K562 (cell line): ENCODE results near the gene PIK3R5. TPM values are rescaled to one million over a fixed set of nuclear protein-coding genes. Genes with fewer than 3 reads are reported as not detected.
"Not testable (repeated sequence)": the region's sequence is repeated elsewhere in the genome, so short reads cannot be mapped to it uniquely, and the experiment has no call there.

Source experiments
- ATAC-seq: fragments of 200-7000 bp; cut with Tn5 transposase; 3 replicates; pipeline ENCODE4 v1.9.1; 2020; ENCODE audit warnings: moderate library complexity
- BruUV-seq: library from RNA; stranded (reverse); fragments of 400-500 nt; replicated peaks from 2 replicates; lab custom pipeline; 2021; lab: Mats Ljungman, UMichigan
- CTCF ChIA-PET: fragments of 300-600 bp; formaldehyde crosslinking; extraction: SDS; loops from one replicate; lab custom pipeline; 2021; ENCODE audit warnings: low intra/inter-chr PET ratio; lab: Yijun Ruan, JAX
- POLR2A ChIA-PET: fragments of 300-600, 350-650 bp; sonication (Branson Sonifier 250); formaldehyde crosslinking; extraction: SDS; loops from one replicate; lab custom pipeline; 2021; ENCODE audit warnings: antibody characterized with exemption, inconsistent platforms; lab: Yijun Ruan, JAX
- DNase-seq, 4 experiments: peaks; one replicate each; pipeline versions ENCODE4 v3.0.0 to v3.0.0-alpha.2; 2011 to 2018; ENCODE audit warnings: low spot score in 3 of 4, mixed read lengths in 3 of 4; ENCODE audit errors: extremely low read depth in 1 of 4
- FAIRE-seq: peaks from 2 replicates; lab custom pipeline; 2011; peaks lifted over from hg19 to GRCh38; lab: Jason Lieb, UNC
- H2AFZ ChIP-seq: 2 replicates; pipeline ENCODE4 v1.6.0; 2011; ENCODE audit warnings: low read depth, low read length, control low read depth, inconsistent platforms
- H3K27ac ChIP-seq: fragments of 200-600 bp; 3 replicates; pipeline ENCODE4 v1.8.0; 2011; ENCODE audit warnings: low read depth, mild to moderate bottlenecking, control low read depth, inconsistent platforms, low read length, moderate library complexity, mixed read lengths; ENCODE audit errors: extremely low read depth
- H3K27me3 ChIP-seq, 2 experiments: fragments of 300-600 bp in 1 of 2; 2 replicates in 1 of 2; 3 replicates in 1 of 2; pipeline versions ENCODE4 v1.6.0 to v1.8.0; 2011; ENCODE audit warnings: inconsistent platforms in 2 of 2, low read length in 2 of 2, mild to moderate bottlenecking in 1 of 2, mixed read lengths in 1 of 2, moderate library complexity in 1 of 2; ENCODE audit not compliant: control insufficient read depth in 2 of 2, insufficient read depth in 2 of 2
- H3K36me3 ChIP-seq: fragments of 300-600 bp; 3 replicates; pipeline ENCODE4 v1.8.0; 2011; ENCODE audit warnings: mild to moderate bottlenecking, low read length, inconsistent platforms; ENCODE audit not compliant: control insufficient read depth, insufficient read depth
- H3K4me1 ChIP-seq, 2 experiments: fragments of 200-600 bp in 1 of 2; replicated peaks in 1 of 2; 2 replicates in 1 of 2; 3 replicates in 1 of 2; pipeline versions ENCODE4 v1.5.1 to v1.8.0; 2011; ENCODE audit warnings: inconsistent platforms in 2 of 2, low read length in 2 of 2, mild to moderate bottlenecking in 1 of 2, mixed read lengths in 1 of 2, moderate library complexity in 1 of 2; ENCODE audit not compliant: control insufficient read depth in 2 of 2, insufficient read depth in 2 of 2
- H3K4me2 ChIP-seq: 2 replicates; pipeline ENCODE4 v1.6.1; 2011; ENCODE audit warnings: low read length, control low read depth, inconsistent platforms, mixed read lengths; ENCODE audit not compliant: insufficient read depth
- H3K4me3 ChIP-seq: fragments of 200-600 bp; sonication (generic), shearing (Covaris generic); 2 replicates; pipeline ENCODE4 v1.5.1; 2016; ENCODE audit warnings: control low read depth, inconsistent platforms
- H3K79me2 ChIP-seq: fragments of 200-600 bp; 3 replicates; pipeline ENCODE4 v1.8.0; 2011; ENCODE audit warnings: low read length, inconsistent platforms; ENCODE audit not compliant: control insufficient read depth, insufficient read depth
- H3K9ac ChIP-seq, 2 experiments: 2 replicates each; pipeline versions ENCODE4 v1.6.0 to v1.6.1; 2011; ENCODE audit warnings: low read depth in 2 of 2, low read length in 2 of 2, control low read depth in 1 of 2, inconsistent platforms in 1 of 2, mild to moderate bottlenecking in 1 of 2, mixed read lengths in 1 of 2; ENCODE audit not compliant: insufficient read depth in 1 of 2
- H3K9me1 ChIP-seq: one replicate; pipeline ENCODE4 v1.6.0; 2011; ENCODE audit warnings: inconsistent platforms, mild to moderate bottlenecking, low read length, moderate library complexity; ENCODE audit not compliant: control insufficient read depth, insufficient read depth
- H3K9me3 ChIP-seq: replicated peaks from 2 replicates; pipeline ENCODE4 v1.5.1; 2011; ENCODE audit warnings: low read depth, low read length, inconsistent platforms; ENCODE audit not compliant: control insufficient read depth, insufficient read depth
- H4K20me1 ChIP-seq: replicated peaks from 2 replicates; pipeline ENCODE4 v1.6.1; 2011; ENCODE audit warnings: low read length, inconsistent platforms, mixed read lengths; ENCODE audit not compliant: control insufficient read depth, insufficient read depth
- GTF2A2 ChIP-seq: IDR thresholded peaks from 2 replicates; pipeline ENCODE4 v1.6.1; 2016; ENCODE audit warnings: mild to moderate bottlenecking, missing genetic modification characterization, missing compliant biosample characterization
- MYBL2 ChIP-seq, 2 experiments: fragments of 450-650 bp in 1 of 2; sonication (generic) in 1 of 2; formaldehyde crosslinking in 1 of 2; IDR thresholded peaks; 2 replicates each; pipeline versions ENCODE4 v1.6.1 to v1.8.1; 2017 to 2022; ENCODE audit warnings: borderline replicate concordance in 1 of 2, inconsistent platforms in 1 of 2, low read depth in 1 of 2, mild to moderate bottlenecking in 1 of 2, missing genetic modification reagents in 1 of 2, moderate library complexity in 1 of 2
- TAL1 ChIP-seq: fragments of 450-650 bp; IDR thresholded peaks from 2 replicates; pipeline ENCODE4 v1.6.1; 2016; ENCODE audit warnings: mild to moderate bottlenecking
- ZNF3 ChIP-seq: fragments of 250-450 bp; sonication (Bioruptor Pico); IDR thresholded peaks from 2 replicates; pipeline ENCODE4 v1.5.0; 2021; ENCODE audit warnings: mild to moderate bottlenecking, moderate library complexity
- WGBS: fragments of 100-300 bp; shearing (Covaris generic); methylation state at CpG from one replicate; pipeline ENCODE4 v1.1.6; 2016; ENCODE audit warnings: low coverage, mixed read lengths; ENCODE audit not compliant: insufficient coverage; ENCODE audit errors: missing lambda C conversion rate; 5-methylcytosine and 5-hydroxymethylcytosine counted together
- in situ Hi-C: fragments of 300-500 bp; cut with MboI; formaldehyde crosslinking; loops from 4 replicates; pipeline ENCODE4 v1.15.0; 2018; ENCODE audit warnings: inconsistent platforms, mixed read lengths
- intact Hi-C: fragments of 100-400 bp; cut with micrococcal nuclease; formaldehyde crosslinking; loops from 2 replicates; pipeline ENCODE4 v1.14.2; 2022
- polyA plus RNA-seq, 8 experiments: library from polyadenylated mRNA; depleted of rRNA in 4 of 8; stranded (reverse) in 5 of 8; unstranded in 3 of 8; fragments of >200 nt; fragmentation: Nextera tagmentation in 2 of 8; fragmentation: Illumina TruSeq in 1 of 8; extraction: Ambion mirVana in 2 of 8; extraction: Trizol in 1 of 8; gene quantifications; 2 replicates each; pipeline versions ENCODE4 v1.2.1 to v1.2.3, GENCODE V29; 2011 to 2014; ENCODE audit warnings: inconsistent platforms in 1 of 8, missing spikeins in 1 of 8
- total RNA-seq, 7 experiments: library from RNA; depleted of rRNA in 6 of 7; stranded (reverse); fragments of >200 nt in 6 of 7; fragmentation: Illumina TruSeq in 2 of 7; extraction: Trizol in 2 of 7; gene quantifications; 2 replicates each; pipeline versions ENCODE4 v1.2.1 to v1.2.3, GENCODE V29; 2011 to 2021; ENCODE audit warnings: low replicate concordance in 1 of 7
- TF ChIP-seq, protein P1 (sequence below), 2 experiments: fragments of 450-650 bp; formaldehyde crosslinking in 1 of 2; IDR thresholded peaks; 2 replicates each; pipeline versions ENCODE4 v1.4.0 to v1.6.1; 2014 to 2020; ENCODE audit warnings: mild to moderate bottlenecking in 2 of 2, borderline replicate concordance in 1 of 2, low read depth in 1 of 2
- TF ChIP-seq, protein P2 (sequence below), 3 experiments: IDR thresholded peaks in 2 of 3; conservative IDR thresholded peaks in 1 of 3; 2 replicates each; pipeline ENCODE4 v1.5.1; 2011 to 2012; ENCODE audit warnings: low read length in 3 of 3, mild to moderate bottlenecking in 3 of 3, control low read depth in 2 of 3, improper control_type of control experiment in 1 of 3, inconsistent platforms in 1 of 3, low read depth in 1 of 3, mixed read lengths in 1 of 3, moderate library complexity in 1 of 3; ENCODE audit not compliant: insufficient read depth in 2 of 3

The PIK3R5 gene
- total and polyA plus RNA-seq, 9 of the 15 experiments (the other 6 are each of a cell fraction or from before 2014, with no cell fraction given) = 0.01 to 0.38 TPM; not detected in 7

DNA sequence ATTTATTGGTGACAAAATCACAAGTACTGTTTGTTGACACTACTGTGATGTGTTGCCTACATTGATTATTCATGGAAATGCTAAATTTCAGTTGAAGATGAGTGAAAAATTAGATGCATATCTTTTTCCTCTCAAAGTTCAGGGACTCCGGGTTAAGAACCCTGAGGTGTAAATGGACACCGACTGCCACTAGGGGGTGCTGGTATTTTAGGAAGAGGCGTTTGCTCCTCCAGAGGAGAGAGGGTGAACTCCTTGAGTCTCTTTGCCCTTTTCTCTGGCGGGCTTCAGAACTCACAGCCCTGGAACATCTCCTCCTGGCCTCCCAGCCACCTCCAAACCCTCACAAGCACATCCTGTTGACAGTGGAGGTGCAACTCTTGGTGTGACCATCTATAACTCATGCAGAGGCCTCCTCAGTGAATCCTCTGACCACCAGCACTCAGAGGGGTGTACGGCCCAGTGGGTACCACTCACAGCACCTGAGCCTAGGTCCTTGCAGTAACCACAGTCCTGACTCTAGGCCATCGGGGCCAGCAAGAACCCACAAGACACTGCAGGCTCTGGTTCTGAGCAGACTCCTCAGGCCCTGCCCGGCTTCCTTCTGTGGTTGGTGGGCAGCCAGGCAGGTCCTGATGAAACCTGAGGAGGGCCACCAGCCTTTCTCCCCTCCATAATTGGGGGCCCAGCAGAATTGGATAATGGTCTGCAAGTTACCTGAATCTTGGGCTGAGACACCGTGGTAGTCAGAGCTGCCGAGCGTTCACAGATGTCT is 26.2 kb upstream of the PIK3R5 start (continued):
- TF ChIP-seq, protein P1, sequence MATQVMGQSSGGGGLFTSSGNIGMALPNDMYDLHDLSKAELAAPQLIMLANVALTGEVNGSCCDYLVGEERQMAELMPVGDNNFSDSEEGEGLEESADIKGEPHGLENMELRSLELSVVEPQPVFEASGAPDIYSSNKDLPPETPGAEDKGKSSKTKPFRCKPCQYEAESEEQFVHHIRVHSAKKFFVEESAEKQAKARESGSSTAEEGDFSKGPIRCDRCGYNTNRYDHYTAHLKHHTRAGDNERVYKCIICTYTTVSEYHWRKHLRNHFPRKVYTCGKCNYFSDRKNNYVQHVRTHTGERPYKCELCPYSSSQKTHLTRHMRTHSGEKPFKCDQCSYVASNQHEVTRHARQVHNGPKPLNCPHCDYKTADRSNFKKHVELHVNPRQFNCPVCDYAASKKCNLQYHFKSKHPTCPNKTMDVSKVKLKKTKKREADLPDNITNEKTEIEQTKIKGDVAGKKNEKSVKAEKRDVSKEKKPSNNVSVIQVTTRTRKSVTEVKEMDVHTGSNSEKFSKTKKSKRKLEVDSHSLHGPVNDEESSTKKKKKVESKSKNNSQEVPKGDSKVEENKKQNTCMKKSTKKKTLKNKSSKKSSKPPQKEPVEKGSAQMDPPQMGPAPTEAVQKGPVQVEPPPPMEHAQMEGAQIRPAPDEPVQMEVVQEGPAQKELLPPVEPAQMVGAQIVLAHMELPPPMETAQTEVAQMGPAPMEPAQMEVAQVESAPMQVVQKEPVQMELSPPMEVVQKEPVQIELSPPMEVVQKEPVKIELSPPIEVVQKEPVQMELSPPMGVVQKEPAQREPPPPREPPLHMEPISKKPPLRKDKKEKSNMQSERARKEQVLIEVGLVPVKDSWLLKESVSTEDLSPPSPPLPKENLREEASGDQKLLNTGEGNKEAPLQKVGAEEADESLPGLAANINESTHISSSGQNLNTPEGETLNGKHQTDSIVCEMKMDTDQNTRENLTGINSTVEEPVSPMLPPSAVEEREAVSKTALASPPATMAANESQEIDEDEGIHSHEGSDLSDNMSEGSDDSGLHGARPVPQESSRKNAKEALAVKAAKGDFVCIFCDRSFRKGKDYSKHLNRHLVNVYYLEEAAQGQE (IDR thresholded peaks at IDR 0.05; ENCODE audit: borderline replicate concordance) = 0 out of 2 replicates have a peak, but pooled peaks have one; percentile 18
- TF ChIP-seq, protein P1 (CRISPR knock-in tag; IDR thresholded peaks at IDR 0.05; ENCODE audit: low read depth) = no peak
- TF ChIP-seq ZNF3 (no peak), TAL1 (no peak), MYBL2 (IDR thresholded peaks at IDR 0.05; ENCODE audit: low read depth) (no peak), MYBL2 (CRISPR knock-in tag; IDR thresholded peaks at IDR 0.05; ENCODE audit: borderline replicate concordance) (no peak), GTF2A2 (no peak)
- TF ChIP-seq, protein P2, sequence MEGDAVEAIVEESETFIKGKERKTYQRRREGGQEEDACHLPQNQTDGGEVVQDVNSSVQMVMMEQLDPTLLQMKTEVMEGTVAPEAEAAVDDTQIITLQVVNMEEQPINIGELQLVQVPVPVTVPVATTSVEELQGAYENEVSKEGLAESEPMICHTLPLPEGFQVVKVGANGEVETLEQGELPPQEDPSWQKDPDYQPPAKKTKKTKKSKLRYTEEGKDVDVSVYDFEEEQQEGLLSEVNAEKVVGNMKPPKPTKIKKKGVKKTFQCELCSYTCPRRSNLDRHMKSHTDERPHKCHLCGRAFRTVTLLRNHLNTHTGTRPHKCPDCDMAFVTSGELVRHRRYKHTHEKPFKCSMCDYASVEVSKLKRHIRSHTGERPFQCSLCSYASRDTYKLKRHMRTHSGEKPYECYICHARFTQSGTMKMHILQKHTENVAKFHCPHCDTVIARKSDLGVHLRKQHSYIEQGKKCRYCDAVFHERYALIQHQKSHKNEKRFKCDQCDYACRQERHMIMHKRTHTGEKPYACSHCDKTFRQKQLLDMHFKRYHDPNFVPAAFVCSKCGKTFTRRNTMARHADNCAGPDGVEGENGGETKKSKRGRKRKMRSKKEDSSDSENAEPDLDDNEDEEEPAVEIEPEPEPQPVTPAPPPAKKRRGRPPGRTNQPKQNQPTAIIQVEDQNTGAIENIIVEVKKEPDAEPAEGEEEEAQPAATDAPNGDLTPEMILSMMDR (IDR thresholded peaks at IDR 0.05 in 2 of 3, conservative IDR thresholded peaks at IDR 0.05 in 1 of 3; ENCODE audit: insufficient read depth in 2 of 3, low read depth in 1 of 3, low read length in 3 of 3) = peak; percentile 68 to 85 (median 69)

DNA sequence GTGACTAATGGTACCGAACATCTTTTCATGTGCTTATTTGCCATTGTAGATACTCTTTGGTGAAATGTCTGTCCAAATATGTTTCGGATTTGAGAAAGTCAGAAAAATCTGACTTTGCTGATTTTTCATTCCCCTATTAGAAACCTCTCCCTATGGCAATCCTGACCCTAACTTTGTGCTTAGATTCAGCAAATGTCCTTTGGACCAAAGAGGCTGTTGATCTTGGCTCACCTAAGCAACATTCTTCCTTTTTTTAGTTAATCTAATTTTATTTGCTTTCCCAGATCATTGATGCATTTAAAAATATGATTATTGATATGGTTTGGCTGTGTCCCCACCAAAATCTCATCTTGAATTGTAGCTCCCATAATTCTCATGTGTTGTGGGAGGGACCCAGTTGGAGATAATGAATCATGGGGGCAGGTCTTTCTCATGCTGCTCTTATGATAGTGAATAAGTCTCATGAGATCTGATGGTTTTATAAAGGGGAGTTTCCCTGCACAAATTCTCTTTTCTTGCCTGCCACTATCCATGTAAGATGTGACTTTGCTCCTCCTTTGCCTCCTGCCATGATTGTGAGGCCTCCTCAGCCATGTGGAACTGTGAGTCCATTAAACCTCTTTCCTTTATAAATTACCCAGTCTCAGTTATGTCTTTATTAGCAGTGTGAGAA is 22.9 kb upstream of the PIK3R5 start:
- H3K4me1 ChIP-seq, H4K20me1 ChIP-seq, H3K36me3 ChIP-seq, H2AFZ ChIP-seq, H3K4me2 ChIP-seq, intact Hi-C loops, H3K9ac ChIP-seq, H3K9me3 ChIP-seq, BruUV-seq, H3K79me2 ChIP-seq, H3K27me3 ChIP-seq, FAIRE-seq, H3K9me1 ChIP-seq, H3K4me3 ChIP-seq, DNase-seq, CTCF ChIA-PET, H3K27ac ChIP-seq, ATAC-seq, POLR2A ChIA-PET: not testable (repeated sequence)
- in situ Hi-C loops = loop anchor here (25.0 kb wide), 2 partner anchors 549 to 926 kb away; no protein-coding TSS in a partner anchor
- WGBS = 0% methylated on average over 2 of the region's 2 CpGs
